ENCODE data around the gene PARD3. TPM values are rescaled to one million over a fixed set of nuclear protein-coding genes. Genes with fewer than 3 reads are reported as not detected.

PARD3 gene
- polyA plus RNA-seq, 3 donors from 2014 or later = 0.72 TPM; not detected in 2

DNA sequence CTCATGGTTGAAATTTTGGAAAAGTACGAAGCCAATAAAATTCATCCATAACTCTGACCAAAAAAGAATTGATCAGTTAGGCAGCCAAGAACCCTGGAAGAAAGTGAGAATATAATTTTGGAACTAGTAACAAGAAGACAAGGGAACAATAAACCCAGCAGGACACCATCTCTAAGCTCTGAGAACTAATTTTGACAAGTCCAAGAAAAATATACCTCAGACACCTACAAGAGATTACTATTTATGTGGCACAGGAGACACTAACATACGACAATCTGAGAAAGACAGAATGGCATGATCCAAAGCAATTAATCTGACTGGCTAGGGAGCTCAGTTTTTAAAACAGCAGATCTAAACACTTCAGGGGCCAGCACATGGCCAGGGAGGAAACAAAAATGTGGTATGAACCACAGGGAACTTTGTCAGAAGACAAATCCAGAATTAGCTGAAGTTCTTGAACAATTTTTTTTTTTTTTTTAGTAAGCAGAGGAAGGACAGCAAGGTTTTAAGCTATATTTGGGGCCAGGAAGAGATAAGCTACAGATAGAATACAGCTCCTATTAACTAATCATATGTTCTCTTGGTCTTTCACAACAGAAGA is 38.9 kb downstream of the PARD3 start:
- no peak for DNase-seq
- Mint-ChIP-seq H3K27me3 (ENCODE audit: low read depth in 3 of 3) (peaks cover 1 to 6% (median 4%) of the 10 kb centered on the region in 3 donors), H3K9me3 (peaks cover 0 to 2% (median 0%) of the 10 kb centered on the region in 6 donors), H3K4me1 (no peaks in the 10 kb centered on the region), H3K36me3 (no peaks in the 10 kb centered on the region), H3K27ac (no peak overlapping the region), H3K4me3 (no peak overlapping the region)

DNA sequence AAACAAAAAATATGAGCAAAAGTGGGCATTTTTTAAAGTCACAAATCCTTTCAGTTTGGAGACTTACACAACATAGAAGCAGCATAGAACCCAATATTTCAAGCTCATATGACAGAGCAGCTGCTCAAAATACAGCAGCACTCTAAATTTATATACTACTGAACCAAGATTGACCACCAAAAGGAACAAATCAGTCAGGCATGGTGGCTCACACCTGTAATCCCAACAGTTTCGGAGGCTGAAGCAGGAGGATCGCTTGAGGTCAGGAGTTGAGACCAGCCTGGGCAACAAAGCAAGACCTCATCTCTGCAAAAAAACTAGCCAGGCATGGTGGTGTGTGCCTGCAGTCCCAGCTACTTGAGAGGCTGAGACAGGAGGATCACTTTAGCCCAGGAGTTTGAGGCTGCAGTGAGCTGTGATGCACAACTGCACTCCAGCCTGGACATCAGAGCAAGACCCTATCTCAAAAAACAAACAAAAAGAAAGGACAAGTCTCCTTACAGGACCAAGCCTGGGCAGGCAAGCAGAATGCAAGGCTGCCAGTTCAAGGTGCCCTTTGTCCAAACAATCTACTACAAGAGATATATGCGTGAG is 40.0 kb downstream of the PARD3 start:
- Mint-ChIP-seq H3K4me3 (no peak overlapping the region), H3K27me3 (ENCODE audit: low read depth in 3 of 3) (peaks cover 3 to 6% (median 6%) of the 10 kb centered on the region in 3 donors), H3K27ac (no peak overlapping the region), H3K4me1 (no peaks in the 10 kb centered on the region), H3K9me3 (peaks cover 0 to 2% (median 0%) of the 10 kb centered on the region in 6 donors), H3K36me3 (no peaks in the 10 kb centered on the region)
- DNase-seq = no peak

DNA sequence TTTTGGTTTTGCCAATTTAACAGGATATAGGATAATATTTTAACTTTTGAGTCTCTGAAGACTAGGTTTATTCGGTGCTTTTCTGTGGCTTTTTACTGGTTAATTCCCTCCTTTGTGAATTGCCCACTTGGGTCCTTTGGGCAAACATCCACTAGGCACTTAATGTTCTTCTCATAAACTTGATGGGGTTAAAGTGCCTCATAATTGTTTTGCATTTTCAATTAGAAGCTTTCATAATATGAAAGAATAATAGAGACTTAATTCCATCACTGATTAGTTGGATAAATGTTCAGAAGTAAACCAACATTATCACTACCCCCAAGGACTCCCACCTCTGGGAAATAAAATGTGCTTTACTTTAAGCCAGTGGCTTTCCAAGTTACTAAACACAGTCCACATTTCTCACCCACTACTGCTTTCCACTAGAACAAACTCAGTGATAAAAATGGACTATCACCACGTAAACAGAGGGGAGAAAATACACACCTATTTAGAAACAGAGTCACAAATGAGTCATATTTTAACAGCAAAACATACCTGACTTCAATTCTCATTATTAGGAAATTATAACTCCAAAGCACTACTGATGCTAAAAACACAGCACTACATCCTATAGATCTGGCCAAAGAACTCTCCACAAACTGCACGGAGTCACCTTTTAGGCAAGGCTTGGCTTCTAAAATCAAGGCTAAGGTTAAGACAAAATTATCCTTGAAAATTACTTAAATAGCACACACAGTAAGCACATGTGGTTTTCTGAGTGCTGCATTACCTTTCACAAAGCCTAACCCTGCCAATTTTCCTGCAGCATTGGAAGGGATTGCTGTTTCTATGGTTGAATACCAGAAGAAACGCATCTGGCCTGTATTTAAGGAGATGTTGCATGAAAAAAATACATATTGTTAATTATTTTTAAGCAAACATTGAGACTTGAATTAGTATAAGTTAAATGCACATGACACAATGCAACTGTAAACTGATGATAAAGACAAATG is 41.2 kb downstream of the PARD3 start:
- H3K27ac Mint-ChIP-seq = no peak overlapping the region
- no peaks in the 10 kb centered on the region for H3K4me1 Mint-ChIP-seq
- H3K36me3 Mint-ChIP-seq = no peaks in the 10 kb centered on the region
- H3K9me3 Mint-ChIP-seq = peaks cover 0 to 4% (median 0%) of the 10 kb centered on the region in 6 donors
- H3K4me3 Mint-ChIP-seq = no peak overlapping the region
- no peak for DNase-seq
- peaks cover 3 to 6% (median 6%) of the 10 kb centered on the region in 3 donors for H3K27me3 Mint-ChIP-seq (ENCODE audit: low read depth in 3 of 3)

DNA sequence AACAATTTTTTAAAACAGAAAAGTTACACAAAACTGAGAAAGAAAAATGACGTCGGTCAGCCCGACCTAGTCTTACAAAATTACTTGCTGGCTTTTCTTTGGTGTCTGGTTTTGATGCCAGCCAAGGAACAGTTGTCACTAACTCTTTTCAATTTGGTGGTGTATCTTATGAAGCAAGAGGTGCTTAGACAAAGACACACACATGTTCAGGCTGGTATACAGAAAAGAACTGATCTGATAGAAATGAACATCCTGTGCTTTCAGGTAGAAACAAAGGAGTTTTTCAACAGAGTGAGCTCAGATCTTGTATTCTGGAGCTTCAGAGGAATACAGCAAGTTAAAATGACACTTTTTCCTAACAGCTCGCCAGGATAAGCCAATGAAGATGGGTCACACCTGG is 43.6 kb downstream of the PARD3 start:
- Mint-ChIP-seq H3K36me3 (no peaks in the 10 kb centered on the region), H3K9me3 (peaks cover 0 to 1% (median 0%) of the 10 kb centered on the region in 6 donors), H3K4me1 (no peaks in the 10 kb centered on the region), H3K27me3 (ENCODE audit: low read depth in 3 of 3) (peaks cover 2 to 5% (median 4%) of the 10 kb centered on the region in 3 donors), H3K4me3 (no peak overlapping the region), H3K27ac (no peak overlapping the region)
- DNase-seq = no peak

DNA sequence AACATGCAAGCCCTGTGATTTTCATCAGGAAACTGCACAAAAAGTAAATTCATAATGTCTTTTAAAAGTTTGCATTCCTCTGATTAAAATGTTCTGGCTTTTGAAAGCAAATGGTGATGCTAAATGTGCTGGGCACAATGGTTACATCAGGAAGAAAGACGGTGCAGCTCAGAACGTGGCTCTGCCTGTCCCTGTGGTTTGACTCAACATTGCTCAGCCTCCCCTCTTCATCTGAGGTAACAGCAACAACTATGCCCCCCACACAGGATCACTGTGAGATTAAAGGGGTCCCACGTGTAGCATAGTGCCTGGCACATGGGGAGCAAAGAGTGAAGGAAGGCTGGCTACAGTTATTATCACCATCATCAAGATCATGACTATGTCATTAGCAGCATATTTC is 44.0 kb downstream of the PARD3 start:
- Mint-ChIP-seq H3K4me3 (no peak overlapping the region), H3K27me3 (ENCODE audit: low read depth in 3 of 3) (peaks cover 2 to 5% (median 4%) of the 10 kb centered on the region in 3 donors), H3K9me3 (peaks cover 0 to 1% (median 0%) of the 10 kb centered on the region in 6 donors), H3K4me1 (no peaks in the 10 kb centered on the region), H3K36me3 (no peaks in the 10 kb centered on the region), H3K27ac (no peak overlapping the region)
- no peak for DNase-seq

DNA sequence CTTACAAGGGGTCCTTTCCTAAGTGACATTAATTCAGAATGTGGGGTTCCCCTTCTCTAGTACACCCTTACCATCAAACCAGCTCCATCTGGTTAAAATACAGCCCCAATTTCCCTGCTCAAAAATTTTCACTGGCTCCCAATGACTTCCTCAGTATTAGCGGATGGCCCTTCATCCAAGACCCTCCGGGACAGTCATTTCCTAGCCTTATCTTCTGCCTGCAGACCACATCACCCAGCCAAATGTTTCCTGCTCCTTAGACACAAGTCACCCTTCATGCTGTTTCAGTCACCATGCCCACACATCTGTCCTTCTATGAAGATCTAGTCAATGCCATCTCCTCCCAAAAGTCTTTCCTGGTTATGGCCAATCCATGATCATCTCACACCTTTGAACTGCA is 45.2 kb downstream of the PARD3 start:
- H3K36me3 Mint-ChIP-seq = no peaks in the 10 kb centered on the region
- H3K4me3 Mint-ChIP-seq = no peak overlapping the region
- no peak overlapping the region for H3K27ac Mint-ChIP-seq
- DNase-seq = no peak
- peaks cover 2 to 4% (median 2%) of the 10 kb centered on the region in 3 donors for H3K27me3 Mint-ChIP-seq (ENCODE audit: low read depth in 3 of 3)
- H3K9me3 Mint-ChIP-seq = peaks cover 0 to 1% (median 0%) of the 10 kb centered on the region in 6 donors
- no peaks in the 10 kb centered on the region for H3K4me1 Mint-ChIP-seq

DNA sequence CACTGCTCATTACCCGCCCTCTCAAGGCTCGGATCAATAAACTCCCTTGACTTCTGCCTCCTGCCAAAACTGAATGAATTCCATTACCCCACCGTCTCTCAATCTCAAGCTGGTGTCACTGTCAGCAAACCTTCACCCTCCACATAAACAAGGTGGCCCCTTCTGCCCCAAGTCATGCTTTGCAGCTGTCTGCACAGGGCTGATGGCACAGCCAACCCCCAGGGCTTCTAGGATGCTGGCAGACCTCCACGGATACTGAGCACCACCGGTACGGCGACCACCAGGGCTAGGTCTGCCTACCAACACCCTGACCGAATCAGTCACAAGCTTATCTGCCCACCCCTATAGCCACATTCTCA is 46.1 kb downstream of the PARD3 start:
- peaks cover 0 to 1% (median 0%) of the 10 kb centered on the region in 6 donors for H3K9me3 Mint-ChIP-seq
- H3K4me1 Mint-ChIP-seq = no peaks in the 10 kb centered on the region
- H3K36me3 Mint-ChIP-seq = no peaks in the 10 kb centered on the region
- H3K4me3 Mint-ChIP-seq = no peak overlapping the region
- H3K27ac Mint-ChIP-seq = no peak overlapping the region
- DNase-seq = no peak
- H3K27me3 Mint-ChIP-seq (ENCODE audit: low read depth in 3 of 3) = peaks cover 2 to 4% (median 2%) of the 10 kb centered on the region in 3 donors

DNA sequence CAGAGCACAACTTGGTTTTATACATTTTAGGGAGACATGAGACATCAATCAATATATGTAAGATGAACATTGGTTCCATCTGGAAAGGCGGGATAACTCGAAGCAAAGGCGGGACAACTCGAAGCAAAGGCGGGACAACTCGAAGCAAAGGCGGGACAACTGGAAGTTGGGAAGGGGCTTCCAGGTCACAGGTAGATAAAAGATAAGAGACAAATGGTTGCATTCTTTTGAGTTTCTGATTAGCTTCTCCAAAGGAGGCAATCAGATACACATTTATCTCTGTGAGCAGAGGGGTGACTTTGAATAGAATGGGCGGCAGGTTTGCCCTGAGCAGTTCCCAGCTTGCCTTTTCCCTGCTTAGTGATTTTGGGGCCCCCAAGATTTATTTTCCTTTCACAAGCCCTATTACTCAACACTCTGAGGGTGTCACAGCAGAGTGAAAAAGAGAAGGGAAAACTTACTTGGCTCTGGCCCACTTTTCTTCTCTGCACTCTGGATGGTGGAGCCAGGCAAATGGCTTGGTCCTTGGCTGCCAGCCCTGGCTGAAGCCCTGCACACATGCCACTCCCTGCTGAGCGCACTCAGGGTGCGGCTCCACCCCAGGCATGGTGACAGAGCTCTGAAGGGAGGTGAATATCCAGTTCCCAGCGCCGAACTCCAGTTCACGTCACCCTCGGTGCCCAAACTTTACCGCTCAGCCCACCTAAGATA is 46.7 kb downstream of the PARD3 start:
- H3K27me3 Mint-ChIP-seq (ENCODE audit: low read depth in 3 of 3) = peaks cover 2 to 4% (median 2%) of the 10 kb centered on the region in 3 donors
- H3K36me3 Mint-ChIP-seq = no peaks in the 10 kb centered on the region
- H3K4me1 Mint-ChIP-seq = no peaks in the 10 kb centered on the region
- H3K9me3 Mint-ChIP-seq = peaks cover 0 to 3% (median 0%) of the 10 kb centered on the region in 6 donors
- no peak for DNase-seq
- no peak overlapping the region for H3K4me3 Mint-ChIP-seq
- no peak overlapping the region for H3K27ac Mint-ChIP-seq

DNA sequence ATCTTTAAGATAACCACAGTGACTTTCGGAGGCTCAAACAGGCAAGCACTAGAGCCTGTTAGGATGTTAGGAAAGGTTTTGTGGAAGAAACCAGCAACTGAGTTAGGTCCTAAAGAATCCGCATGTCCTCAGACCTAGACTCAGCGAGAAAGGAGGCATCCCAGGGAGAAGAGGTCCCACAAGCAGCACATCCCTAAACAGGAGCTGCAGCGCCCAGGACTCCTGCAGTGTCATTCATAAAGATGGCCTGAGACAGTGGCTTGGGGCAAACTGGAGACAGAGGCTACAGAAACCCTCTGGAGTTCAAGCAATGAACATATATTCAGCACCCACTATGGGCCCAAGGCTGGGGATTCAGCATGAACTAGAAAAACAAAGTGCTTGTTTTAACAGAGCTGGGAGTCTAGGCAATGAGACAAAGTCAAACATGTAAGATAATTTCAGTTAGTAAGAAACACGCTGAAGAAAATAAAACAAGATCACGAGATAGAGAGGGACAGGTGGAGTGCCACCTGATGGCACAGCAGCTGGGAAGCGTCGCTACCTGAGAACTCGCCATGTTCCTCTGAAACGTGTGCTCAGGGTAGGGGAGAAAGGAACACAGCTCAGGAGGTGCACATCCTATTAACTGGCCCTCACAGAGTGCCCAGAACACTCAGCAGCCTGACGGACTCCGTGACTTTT is 48.1 kb downstream of the PARD3 start:
- Mint-ChIP-seq H3K9me3 (peaks cover 0 to 3% (median 0%) of the 10 kb centered on the region in 6 donors), H3K27ac (no peak overlapping the region), H3K36me3 (no peaks in the 10 kb centered on the region), H3K4me3 (no peak overlapping the region), H3K4me1 (no peaks in the 10 kb centered on the region), H3K27me3 (ENCODE audit: low read depth in 3 of 3) (peaks cover 2 to 4% (median 2%) of the 10 kb centered on the region in 3 donors)
- no peak for DNase-seq

DNA sequence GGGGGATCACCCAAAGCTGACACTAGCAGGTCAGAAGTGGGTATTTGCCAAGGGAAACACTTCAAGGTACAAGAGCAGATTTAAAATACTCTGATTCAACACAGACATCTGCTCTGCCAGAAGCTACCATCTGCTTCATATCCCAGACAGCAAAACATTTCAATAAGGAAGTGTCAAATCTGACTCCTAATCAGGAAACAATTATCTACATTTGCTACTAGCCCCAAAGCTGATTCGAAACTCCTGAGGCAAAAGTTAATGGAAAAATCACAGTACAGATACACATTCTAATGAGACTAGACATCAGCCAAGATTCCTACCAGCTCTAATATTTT is 48.9 kb downstream of the PARD3 start:
- no peaks in the 10 kb centered on the region for H3K36me3 Mint-ChIP-seq
- H3K27me3 Mint-ChIP-seq (ENCODE audit: low read depth in 3 of 3) = peaks cover 2% of the 10 kb centered on the region in 3 donors

DNA sequence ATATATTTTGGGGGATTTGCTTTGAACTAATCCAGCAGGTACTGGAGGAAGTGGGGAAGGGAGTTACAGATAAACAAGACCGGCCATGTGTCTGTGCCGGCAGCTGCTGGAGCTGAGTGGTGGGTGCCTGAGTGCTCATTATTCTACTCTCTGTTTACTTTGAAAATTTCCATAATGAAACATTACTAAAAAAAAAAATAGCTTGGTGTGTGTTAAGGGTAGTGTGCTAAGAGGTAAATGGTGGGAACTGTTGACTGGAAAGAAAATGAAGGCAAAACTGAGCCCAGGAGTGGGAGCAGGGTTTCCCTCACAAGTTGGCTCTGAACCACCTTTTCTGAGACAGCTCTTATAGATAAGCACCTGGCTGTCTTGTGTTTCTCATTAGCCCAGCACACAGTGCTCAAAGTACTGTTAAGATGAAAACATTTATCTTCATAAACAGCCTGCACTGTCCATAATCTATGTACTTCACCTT is 50.6 kb downstream of the PARD3 start:
- H3K4me1 Mint-ChIP-seq = no peaks in the 10 kb centered on the region
- H3K27me3 Mint-ChIP-seq (ENCODE audit: low read depth in 3 of 3) = peaks cover 0 to 3% (median 0%) of the 10 kb centered on the region in 3 donors
- no peak for DNase-seq
- no peak overlapping the region for H3K27ac Mint-ChIP-seq
- H3K36me3 Mint-ChIP-seq = no peaks in the 10 kb centered on the region
- H3K9me3 Mint-ChIP-seq = peaks cover 0 to 2% (median 0%) of the 10 kb centered on the region in 6 donors
- no peak overlapping the region for H3K4me3 Mint-ChIP-seq

More for the DNA sequence above, 48.9 kb downstream of the PARD3 start:
- Mint-ChIP-seq H3K4me3 (no peak overlapping the region), H3K27ac (no peak overlapping the region), H3K9me3 (peaks cover 0 to 3% (median 0%) of the 10 kb centered on the region in 6 donors), H3K4me1 (no peaks in the 10 kb centered on the region)
- DNase-seq = no peak

DNA sequence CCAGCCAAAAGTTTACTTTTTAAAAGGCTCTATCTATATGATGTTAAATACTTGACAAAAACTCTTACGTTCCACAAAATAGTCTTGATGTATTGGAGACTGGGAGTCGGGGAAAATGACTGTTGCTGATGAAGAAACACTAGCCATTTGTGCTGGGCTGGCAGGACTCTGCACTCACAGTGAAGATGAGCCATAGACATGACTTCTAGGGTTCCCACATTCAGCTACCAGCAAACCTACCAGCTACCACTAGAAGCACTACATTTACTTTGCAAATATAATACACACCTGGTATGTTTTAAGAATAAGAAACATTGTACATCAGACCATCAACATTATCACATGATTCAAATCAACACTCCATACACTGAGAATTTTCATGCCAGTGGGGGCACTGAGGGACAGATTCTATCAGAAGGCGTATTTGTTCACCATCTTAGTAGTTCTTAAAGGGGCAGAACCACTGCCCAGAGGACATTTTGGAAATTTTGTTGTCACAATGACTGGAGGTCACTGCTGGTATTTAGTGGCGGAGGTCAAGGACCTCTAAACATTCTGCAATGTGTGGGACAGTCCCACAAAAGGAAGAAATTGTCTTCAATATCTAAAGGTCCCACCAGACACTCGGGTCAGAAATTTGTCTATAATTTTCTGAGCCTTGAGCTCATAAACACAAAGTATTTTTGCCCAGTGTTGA is 52.3 kb downstream of the PARD3 start:
- Mint-ChIP-seq H3K27me3 (ENCODE audit: low read depth in 3 of 3) (peaks cover 0 to 4% (median 0%) of the 10 kb centered on the region in 3 donors), H3K36me3 (no peaks in the 10 kb centered on the region), H3K4me3 (no peak overlapping the region), H3K27ac (no peak overlapping the region), H3K4me1 (no peaks in the 10 kb centered on the region), H3K9me3 (peaks cover 0 to 2% (median 0%) of the 10 kb centered on the region in 6 donors)
- no peak for DNase-seq
